Spinal cord (tissue), 10 donors: ENCODE results near the gene STXBP6. TPM values are rescaled to one million over a fixed set of nuclear protein-coding genes. Genes with fewer than 3 reads are reported as not detected.
A peak's percentile ranks its signal among the peaks of the same experiment; 100 is the strongest.
"Not testable (repeated sequence)": the region's sequence is repeated elsewhere in the genome, so short reads cannot be mapped to it uniquely, and the experiment has no call there.

Experiments
- DNase-seq, 6 donors: peaks; one replicate each; pipeline versions ENCODE4 v3.0.0 to v3.0.0-alpha.2; 2013 to 2015; ENCODE audit warnings: low spot score in 6 of 6, low read depth in 4 of 6
- H3K27ac ChIP-seq: one replicate; pipeline ENCODE4 v1.5.1; 2013; ENCODE audit warnings: low read depth, low read length, control low read depth
- H3K27me3 ChIP-seq: one replicate; pipeline ENCODE4 v1.6.1; 2013; ENCODE audit warnings: low read length; ENCODE audit not compliant: control insufficient read depth, insufficient read depth
- H3K36me3 ChIP-seq: one replicate; pipeline ENCODE4 v1.6.1; 2013; ENCODE audit warnings: low read length; ENCODE audit not compliant: control insufficient read depth, insufficient read depth
- H3K4me1 ChIP-seq: one replicate; pipeline ENCODE4 v1.6.1; 2013; ENCODE audit warnings: low read length; ENCODE audit not compliant: control insufficient read depth, insufficient read depth
- H3K4me3 ChIP-seq: one replicate; pipeline ENCODE4 v1.5.1; 2013; ENCODE audit warnings: low read depth, low read length, control low read depth
- H3K9me3 ChIP-seq: one replicate; pipeline ENCODE4 v1.6.1; 2013; ENCODE audit warnings: low read length; ENCODE audit not compliant: control insufficient read depth, insufficient read depth
- WGBS: methylation state at CpG from one replicate; pipeline ENCODE4 v1.1.5; 2013; ENCODE audit warnings: missing lambda C conversion rate; ENCODE audit not compliant: insufficient coverage; 5-methylcytosine and 5-hydroxymethylcytosine counted together
- polyA plus RNA-seq, 2 donors: library from polyadenylated mRNA; unstranded; fragments of 120-200 nt; gene quantifications; one replicate each; pipeline ENCODE4 v1.2.1, GENCODE V29; 2013; ENCODE audit not compliant: insufficient read length in 2 of 2
- total RNA-seq, 2 donors: library from RNA; depleted of rRNA in 1 of 2; stranded (reverse); fragments of 120-200 nt in 1 of 2; fragments of >200 nt in 1 of 2; gene quantifications; one replicate each; pipeline versions ENCODE4 v1.2.3 to v1.2.4, GENCODE V29; 2013 to 2014
- donor health status: healthy.

Gene STXBP6
- total and polyA plus RNA-seq, 4 donors: 24.5 to 49.3 (median 36.9) TPM

DNA sequence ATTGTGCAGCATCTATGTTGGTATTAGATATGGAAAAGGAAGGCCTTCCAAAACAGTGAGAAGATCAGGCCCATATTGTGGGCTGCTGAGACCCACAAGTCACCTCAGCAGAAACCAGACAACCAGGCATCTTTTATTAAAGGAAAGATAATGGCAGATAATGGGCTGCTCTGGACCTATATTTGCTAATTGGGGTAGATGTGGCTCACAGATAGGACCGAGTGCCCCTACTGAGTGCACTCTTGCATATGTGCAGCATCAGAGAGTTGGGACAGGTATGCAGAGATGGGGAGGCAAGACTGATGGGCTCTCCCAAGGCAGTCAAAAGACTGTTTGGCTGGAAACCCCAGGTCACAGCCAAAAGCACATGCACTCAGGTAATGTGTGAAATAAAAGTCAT is 266.2 kb downstream of the STXBP6 start:
- DNase-seq: no peak
- no peak overlapping the region for H3K4me3 ChIP-seq
- H3K27ac ChIP-seq: no peak overlapping the region
- H3K4me1 ChIP-seq: no peaks in the 10 kb centered on the region
- WGBS: 75% methylated on average over 1 of the region's 1 CpG
- no peaks in the 10 kb centered on the region for H3K36me3 ChIP-seq
- H3K27me3 ChIP-seq: no peaks in the 10 kb centered on the region
- H3K9me3 ChIP-seq: no peaks in the 10 kb centered on the region

DNA sequence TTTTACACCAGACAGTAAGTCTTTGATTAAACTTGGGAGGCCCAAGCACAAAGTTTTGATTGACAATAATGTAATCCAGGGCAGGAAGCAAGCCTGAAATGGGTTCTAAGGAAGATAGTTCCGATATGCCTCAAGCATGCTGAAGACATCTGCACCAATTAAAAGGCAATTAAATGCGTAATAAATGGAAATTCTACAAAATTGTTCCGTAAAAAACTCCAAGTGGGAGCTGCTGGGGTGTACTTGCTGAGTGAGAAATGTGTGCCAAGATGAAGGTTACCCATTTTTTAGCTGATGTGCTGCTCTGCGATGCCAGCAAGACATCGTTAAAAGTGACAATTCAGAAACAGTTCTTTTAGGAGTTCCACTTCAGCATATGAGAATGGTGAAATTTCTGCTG is 269.7 kb downstream of the STXBP6 start:
- peak in 1 of 6 donors; percentile 53 for DNase-seq
- 79% methylated on average over 4 of the region's 5 CpGs for WGBS
- Histone ChIP-seq H3K27ac (no peak overlapping the region), H3K27me3 (no peaks in the 10 kb centered on the region), H3K36me3 (no peaks in the 10 kb centered on the region), H3K4me3 (no peak overlapping the region), H3K9me3 (no peaks in the 10 kb centered on the region), H3K4me1 (no peaks in the 10 kb centered on the region)

DNA sequence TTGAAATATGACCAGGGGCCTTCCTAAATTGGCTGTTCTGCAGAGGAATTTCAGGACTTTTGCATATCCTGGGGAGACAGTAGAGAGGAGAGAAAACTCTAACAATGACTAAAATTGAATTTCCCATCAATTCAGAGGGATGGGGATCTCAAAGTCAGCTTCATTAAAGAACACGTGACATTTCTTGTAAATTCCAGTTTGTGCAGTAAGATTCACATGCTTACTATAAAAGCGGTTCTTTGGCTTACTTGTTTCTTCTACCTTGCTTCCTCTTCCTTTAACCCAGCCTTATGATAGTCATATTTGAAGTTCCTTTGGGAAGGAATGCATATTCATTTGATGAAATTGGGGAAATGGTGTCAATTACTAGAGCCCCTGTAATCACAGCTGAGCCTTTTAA is 272.3 kb downstream of the STXBP6 start:
- H3K27ac ChIP-seq: no peak overlapping the region
- H3K36me3 ChIP-seq: no peaks in the 10 kb centered on the region
- no peaks in the 10 kb centered on the region for H3K9me3 ChIP-seq
- no peaks in the 10 kb centered on the region for H3K27me3 ChIP-seq
- H3K4me3 ChIP-seq: no peak overlapping the region
- no CpG with 5 or more reads among the region's 2 CpGs for WGBS
- no peak for DNase-seq
- no peaks in the 10 kb centered on the region for H3K4me1 ChIP-seq

GRCh38 chr14:24775950-24776349 is 274.0 kb downstream of the STXBP6 start:
- H3K4me3 ChIP-seq: no peak overlapping the region
- no peak for DNase-seq
- no peaks in the 10 kb centered on the region for H3K4me1 ChIP-seq
- no peaks in the 10 kb centered on the region for H3K27me3 ChIP-seq
- whole genome bisulfite sequencing: 84% methylated on average over 7 of the region's 8 CpGs
- H3K9me3 ChIP-seq: no peaks in the 10 kb centered on the region
- H3K36me3 ChIP-seq: no peaks in the 10 kb centered on the region
- H3K27ac ChIP-seq: no peak overlapping the region

- WGBS: 100% methylated on average over 1 of the region's 6 CpGs
- no peaks in the 10 kb centered on the region for H3K4me1 ChIP-seq
- no peaks in the 10 kb centered on the region for H3K9me3 ChIP-seq
- no peaks in the 10 kb centered on the region for H3K36me3 ChIP-seq
- peak overlapping the region; percentile 64 for H3K27ac ChIP-seq
- DNase-seq: no peak
- H3K27me3 ChIP-seq: no peaks in the 10 kb centered on the region
- H3K4me3 ChIP-seq: no peak overlapping the region
Measured at GRCh38 chr14:24774187-24774915, 275.6 kb downstream of the STXBP6 start.

DNA sequence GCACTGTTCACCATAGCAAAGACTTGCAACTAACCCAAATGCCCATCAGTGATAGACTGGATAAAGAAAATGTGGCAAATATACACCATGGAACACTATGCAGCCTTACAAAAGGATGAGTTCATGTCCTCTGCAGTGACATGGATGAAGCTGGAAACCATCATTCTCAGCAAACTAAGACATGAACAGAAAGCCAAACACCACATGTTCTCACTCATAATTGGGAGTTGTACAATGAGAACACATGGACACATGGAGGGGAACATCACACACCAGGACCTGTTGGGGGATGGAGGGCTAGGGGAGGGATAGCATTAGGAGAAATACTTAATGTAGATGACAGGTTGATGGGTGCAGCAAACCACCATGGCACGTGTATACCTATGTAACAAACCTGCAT is 276.4 kb downstream of the STXBP6 start:
- not testable (repeated sequence) for H3K36me3 ChIP-seq, H3K4me3 ChIP-seq, H3K27me3 ChIP-seq, H3K27ac ChIP-seq, DNase-seq, H3K9me3 ChIP-seq, H3K4me1 ChIP-seq
- no CpG with 5 or more reads among the region's 1 CpG for WGBS

DNA sequence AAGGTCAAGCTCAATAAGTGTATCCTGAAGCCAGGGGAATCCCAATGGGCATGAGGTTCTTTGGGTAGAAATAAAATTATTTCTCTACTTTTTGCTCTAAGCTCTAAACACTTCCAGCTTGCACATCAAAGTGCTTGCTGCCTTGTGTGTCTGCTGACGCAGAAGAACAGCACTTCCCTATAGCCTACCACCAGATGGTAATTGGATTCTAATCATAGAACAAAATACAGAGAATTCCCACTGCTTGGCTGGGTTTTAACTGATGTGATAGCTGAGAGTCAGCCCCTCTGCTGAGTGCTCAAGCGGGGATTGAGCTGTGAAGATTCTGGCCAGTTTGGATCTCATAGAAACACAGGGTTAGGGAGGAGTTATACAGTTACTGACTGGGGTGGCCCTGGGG is 283.5 kb downstream of the STXBP6 start:
- Histone ChIP-seq H3K9me3 (peaks cover 1% of the 10 kb centered on the region), H3K27me3 (no peaks in the 10 kb centered on the region), H3K4me1 (no peaks in the 10 kb centered on the region), H3K27ac (no peak overlapping the region), H3K36me3 (no peaks in the 10 kb centered on the region), H3K4me3 (no peak overlapping the region)
- DNase-seq: peak in 2 of 6 donors; percentile 4 to 65
- WGBS: 88% methylated on average over 1 of the region's 2 CpGs

DNA sequence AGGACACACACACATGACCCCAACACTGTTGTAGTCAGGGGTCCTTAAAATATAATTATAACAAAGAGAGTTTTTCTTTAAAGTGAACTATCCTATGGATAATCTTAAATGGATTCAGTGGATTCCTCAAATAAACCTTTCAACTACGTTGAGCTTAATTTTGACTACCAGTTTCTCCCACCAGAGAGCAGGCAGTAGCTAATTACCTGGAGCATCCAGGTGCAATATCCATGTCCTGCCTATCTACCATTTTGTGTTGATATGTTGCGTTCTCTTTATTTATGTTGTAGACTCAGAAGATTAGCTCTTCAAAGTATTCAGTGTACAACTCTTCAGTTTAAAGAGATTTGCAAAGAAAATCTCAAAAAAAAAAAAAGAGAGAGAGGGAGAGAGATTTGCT is 288.8 kb downstream of the STXBP6 start:
- no peaks in the 10 kb centered on the region for H3K36me3 ChIP-seq
- no peak overlapping the region for H3K27ac ChIP-seq
- H3K4me1 ChIP-seq: no peaks in the 10 kb centered on the region
- no peak for DNase-seq
- no peaks in the 10 kb centered on the region for H3K27me3 ChIP-seq
- no peaks in the 10 kb centered on the region for H3K9me3 ChIP-seq
- WGBS: no CpG with 5 or more reads among the region's 2 CpGs
- no peak overlapping the region for H3K4me3 ChIP-seq
